GM21390 (cell line): ENCODE data around the gene NTN3.
"Not testable (repeated sequence)": the region's sequence is repeated elsewhere in the genome, so short reads cannot be mapped to it uniquely, and the experiment has no call there.

ENCODE experiments used
- ATAC-seq: cut with Tn5 transposase; IDR thresholded peaks from one replicate; pipeline ENCODE4 v1.9.1; 2021; ENCODE audit not compliant: unreplicated experiment

NTN3 gene

DNA sequence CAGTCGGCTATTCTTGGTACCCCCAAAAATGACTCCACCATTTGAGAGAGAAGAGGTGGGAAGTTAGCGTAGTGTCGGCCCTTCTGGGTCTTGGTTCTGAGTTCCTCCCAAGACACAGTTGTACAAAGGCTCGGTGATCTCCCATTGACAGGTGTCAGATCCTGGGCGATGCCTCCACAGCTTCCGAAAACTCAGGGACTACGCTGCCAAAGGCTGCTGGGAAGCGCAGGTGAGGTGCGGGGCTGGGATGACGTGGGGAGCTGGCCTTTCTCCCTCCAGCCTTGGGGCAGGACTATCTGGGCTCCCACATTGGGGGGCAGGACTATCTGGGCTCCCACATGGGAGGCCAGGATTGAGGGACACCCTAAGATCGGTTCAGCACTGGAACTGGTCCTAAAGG is 31.5 kb upstream of the NTN3 start:
- ATAC-seq = no peak

DNA sequence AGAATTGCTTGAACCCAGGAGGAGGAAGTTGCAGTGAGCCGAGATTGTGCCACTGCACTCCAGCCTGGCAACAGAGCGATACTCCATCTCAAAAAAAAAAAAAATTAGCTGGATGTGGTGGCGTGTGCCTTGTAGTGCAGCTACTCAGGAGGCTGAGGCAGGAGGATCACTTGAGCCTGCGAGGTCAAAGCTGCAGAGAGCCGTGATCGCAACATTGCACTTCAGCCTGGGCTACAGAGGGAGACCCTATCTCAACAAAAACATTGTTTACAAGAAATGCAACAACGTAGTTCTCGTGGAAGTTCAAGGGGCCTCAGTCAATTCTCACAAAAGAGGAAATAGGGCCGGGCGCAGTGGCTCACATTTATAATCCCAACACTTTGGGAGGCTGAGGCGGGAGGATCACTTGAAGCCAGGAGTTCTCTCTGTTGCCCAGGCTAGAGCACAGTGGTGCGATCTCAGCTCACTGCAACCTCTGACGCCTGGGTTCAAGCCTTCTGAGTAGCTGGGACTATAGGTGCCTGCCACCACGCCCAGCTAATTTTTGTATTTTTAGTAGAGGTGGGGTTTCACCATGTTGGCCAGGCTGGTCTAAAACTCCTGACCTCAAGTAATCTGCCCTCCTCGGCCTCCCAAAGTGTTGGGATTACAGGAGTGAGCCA is 29.8 kb upstream of the NTN3 start:
- ATAC-seq = not testable (repeated sequence)

DNA sequence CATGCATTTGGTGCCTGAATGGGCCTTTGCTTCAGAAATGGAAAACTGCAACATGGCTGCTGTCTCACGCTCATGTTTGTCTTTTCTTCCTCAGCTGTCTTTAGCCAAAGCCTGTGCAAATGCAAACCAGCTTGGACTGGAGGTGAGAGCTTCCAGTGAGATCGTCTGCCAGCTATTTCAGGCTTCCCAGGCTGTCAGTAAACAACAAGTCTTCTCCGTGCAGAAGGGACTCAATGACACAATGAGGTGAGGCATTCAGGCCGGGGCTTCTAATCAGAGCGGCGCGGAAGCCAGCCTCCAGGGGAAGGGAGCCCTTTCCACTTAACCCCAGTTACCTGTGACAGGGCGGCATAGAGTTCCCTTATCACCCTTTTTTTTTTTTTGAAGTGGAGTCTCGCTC is 27.5 kb upstream of the NTN3 start:
- no peak for ATAC-seq

DNA sequence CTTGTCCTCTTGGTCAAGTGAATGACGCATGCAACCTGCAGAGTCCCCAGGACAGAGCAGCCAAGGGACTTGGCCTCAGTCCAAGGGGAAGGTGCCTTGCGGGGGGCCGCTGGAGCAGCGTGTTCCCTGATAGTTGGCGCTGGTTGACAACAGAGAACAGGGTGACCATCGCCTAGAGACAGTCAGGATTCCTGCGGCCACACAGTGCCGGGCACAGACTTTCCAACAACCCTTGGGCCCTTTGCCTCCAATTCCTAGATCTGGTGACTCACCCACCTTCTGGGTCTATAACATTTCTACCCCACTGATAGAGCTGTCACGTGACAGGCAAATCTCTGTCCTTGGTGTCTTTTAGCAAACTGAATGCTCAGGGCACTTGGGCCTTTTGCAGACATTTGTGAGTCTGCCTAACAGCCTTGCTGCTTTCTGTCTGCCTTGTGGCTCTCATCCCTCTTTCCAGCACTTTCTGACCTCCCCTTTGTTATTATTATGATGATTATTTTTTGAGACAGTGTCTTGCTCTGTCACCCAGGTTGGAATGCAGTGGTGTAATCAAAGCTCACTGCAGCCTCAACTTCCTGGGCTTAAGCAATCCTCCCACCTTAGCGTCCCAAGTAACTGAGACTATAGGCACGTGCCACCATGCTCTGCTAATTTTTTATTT is 23.0 kb upstream of the NTN3 start:
- no peak for ATAC-seq

GRCh38 chr16:2449118-2449517 is 22.0 kb upstream of the NTN3 start:
- no peak for ATAC-seq

- ATAC-seq = no peak
Observed at GRCh38 chr16:2450535-2450934, 20.6 kb upstream of the NTN3 start.

DNA sequence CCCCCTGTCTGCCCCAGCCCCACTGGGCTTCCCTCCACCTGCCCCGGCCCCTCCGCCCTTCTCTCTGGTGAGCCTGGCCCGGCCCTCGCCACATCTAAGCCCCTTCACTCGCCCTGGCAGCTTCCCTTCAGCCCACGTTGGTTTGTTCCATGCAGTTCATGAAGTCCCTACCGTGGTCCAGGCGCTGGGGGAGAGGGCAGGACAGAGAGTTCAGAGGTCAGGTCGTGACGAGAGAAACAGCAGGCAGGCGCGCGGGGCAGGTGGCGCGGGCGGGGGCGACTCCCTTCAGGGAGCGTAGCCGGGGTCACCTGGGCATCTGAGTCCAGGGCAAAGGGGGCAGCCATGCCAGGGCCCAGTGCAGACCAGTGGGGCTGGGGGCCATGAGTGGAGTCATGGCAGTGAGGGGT is 20.1 kb upstream of the NTN3 start:
- no peak for ATAC-seq

DNA sequence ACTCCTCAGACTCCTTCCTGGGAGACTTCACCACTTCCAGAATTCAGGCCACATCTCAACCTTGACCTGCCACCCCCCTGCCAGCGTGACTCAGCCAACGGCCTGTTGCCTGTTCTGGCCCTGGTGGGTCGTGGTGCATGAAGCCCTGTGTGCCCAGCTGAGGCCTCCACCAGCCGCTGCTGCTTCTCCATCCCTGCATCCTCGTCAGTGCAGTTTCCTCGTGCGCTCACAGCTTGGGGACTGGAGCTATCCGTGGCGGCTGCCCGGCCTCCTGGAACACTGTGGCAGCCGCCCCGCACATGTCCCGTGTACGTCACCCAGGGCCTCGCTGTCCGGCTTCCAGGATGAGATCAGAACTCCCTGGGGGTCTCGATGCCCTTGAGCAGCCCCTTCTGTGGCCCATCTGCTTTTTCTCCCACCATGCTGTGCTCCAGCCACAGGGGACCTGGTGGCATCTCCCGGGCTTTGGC is 19.2 kb upstream of the NTN3 start:
- ATAC-seq = no peak

DNA sequence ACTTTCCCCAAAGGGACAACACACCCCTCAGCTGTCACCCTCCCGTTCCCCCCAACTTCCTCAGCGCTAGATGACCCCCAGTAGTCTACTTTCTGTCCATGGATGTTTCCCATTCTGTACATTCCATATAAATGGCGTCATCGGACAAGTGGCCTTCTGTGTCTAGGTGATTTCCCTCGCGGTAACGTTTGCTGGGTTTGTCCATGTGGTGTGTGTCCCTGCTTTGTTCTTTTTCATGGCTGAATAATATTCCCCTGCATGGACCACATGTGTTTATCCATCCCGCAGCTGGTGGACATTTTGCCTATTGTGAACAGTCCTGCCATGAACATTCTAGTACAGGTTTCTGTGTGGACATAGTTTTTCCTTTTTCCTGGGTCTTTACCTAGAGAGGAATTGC is 18.4 kb upstream of the NTN3 start:
- no peak for ATAC-seq

DNA sequence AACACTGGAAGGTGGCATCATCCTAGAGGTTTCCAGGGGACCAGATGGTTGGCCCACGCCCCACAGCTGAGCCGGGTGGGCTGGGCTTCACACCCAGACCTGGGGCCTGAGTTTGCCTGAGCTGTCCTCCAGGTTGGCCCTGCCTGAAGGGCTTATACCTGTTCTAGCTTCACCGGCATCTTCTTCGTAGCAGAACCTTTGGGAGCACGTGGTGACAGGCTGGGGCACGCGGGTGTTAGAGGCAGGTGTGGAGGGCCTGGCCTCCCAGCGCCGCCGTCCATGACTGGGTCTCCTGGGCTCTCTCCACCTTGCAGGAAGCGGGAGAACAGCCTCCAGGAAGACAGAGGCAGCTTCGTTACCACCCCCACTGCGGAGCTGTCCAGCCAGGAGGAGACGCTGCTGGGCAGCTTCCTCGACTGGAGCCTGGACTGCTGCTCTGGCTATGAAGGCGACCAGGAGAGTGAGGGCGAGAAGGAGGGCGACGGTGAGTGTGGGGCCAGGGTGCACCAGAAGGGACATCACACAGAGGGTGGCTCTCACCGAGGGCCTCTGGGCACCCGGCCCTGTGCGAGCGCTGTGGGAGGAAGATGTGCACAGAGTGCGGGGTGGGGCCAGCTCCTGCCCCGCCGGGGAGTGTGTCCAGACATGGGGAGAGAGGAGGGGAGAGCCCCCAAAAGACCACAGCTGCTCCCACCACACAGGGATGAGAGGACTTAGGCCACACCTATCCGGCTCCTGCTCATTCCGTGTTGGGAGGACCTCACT is 15.8 kb upstream of the NTN3 start:
- ATAC-seq = no peak

DNA sequence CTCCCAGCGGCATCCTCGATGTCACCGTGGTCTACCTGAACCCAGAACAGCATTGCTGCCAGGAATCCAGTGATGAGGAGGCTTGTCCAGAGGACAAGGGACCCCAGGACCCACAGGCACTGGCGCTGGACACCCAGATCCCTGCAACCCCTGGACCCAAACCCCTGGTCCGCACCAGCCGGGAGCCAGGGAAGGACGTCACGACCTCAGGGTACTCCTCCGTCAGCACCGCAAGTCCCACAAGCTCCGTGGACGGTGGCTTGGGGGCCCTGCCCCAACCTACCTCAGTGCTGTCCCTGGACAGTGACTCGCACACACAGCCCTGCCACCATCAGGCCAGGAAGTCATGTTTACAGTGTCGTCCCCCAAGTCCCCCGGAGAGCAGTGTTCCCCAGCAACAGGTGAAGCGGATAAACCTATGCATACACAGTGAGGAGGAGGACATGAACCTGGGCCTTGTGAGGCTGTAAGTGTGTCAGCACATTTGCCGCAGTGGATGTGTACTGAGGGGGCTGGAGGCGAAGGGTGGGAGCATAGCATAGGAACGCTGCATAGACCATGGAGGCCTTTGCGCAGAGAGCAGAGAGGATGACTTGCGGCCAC is 14.4 kb upstream of the NTN3 start:
- no peak for ATAC-seq

DNA sequence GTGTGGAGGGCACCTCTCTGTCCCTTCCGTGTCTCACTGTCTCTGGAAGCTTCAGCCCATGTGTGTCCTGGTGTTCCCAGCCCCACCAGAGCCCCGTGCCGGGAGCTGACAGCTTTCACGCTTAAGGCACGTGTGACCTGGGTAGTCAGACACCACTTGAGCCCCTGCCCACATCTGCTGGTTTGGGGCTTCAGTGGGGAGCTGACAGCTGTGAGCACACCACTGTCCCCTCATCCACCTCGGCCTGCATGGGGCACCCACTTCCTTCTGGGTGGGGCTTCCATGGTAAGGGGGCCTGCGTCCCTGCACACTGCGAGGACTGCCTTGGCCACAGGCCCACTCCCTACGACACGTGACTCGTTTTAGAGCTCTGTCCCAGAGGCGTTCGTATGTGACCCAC is 13.8 kb upstream of the NTN3 start:
- ATAC-seq = no peak

GRCh38 chr16:2457946-2458345 is 13.2 kb upstream of the NTN3 start:
- no peak for ATAC-seq

- ATAC-seq = no peak
Observed at GRCh38 chr16:2458887-2459646, 12.0 kb upstream of the NTN3 start.

GRCh38 chr16:2459647-2460390 is 11.3 kb upstream of the NTN3 start, which contains the start of gene TEDC2:
TSS of gene TEDC2 (plus strand) at chr16:2460109. CDS start at chr16:2460145, 36 bp downstream.
- ATAC-seq = peak; percentile 85

DNA sequence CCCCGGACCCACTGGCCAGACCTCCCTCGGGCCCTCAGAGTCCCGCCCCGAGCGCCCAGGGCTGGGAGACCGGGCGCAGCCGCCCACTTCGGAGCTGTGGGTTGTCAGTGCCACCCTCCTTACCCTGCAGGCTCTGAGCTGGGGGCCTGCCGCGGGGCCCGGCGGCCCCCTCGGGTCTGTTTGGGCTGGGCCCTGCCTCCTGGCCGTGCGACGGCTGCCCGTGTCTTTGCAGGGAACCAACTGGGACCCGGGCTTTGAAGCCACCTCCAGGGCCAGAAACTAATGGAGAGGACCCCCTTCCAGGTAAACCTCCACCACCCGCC is 10.7 kb upstream of the NTN3 start:
- no peak for ATAC-seq

DNA sequence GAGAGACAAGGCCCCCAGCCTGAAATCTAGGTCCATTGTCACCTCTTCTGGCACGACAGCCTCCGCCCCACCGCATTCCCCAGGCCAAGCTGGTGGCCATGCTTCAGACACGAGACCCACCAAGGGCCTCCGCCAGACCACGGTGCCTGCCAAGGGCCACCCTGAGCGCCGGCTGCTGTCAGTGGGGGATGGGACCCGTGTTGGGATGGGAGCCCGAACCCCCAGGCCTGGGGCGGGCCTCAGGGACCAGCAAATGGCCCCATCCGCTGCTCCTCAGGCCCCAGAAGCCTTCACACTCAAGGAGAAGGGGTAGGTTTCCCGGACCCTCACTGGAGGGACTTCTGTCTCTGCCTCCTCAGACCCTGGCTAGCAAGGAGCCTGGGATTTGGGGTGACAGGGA is 10.2 kb upstream of the NTN3 start:
- no peak for ATAC-seq

DNA sequence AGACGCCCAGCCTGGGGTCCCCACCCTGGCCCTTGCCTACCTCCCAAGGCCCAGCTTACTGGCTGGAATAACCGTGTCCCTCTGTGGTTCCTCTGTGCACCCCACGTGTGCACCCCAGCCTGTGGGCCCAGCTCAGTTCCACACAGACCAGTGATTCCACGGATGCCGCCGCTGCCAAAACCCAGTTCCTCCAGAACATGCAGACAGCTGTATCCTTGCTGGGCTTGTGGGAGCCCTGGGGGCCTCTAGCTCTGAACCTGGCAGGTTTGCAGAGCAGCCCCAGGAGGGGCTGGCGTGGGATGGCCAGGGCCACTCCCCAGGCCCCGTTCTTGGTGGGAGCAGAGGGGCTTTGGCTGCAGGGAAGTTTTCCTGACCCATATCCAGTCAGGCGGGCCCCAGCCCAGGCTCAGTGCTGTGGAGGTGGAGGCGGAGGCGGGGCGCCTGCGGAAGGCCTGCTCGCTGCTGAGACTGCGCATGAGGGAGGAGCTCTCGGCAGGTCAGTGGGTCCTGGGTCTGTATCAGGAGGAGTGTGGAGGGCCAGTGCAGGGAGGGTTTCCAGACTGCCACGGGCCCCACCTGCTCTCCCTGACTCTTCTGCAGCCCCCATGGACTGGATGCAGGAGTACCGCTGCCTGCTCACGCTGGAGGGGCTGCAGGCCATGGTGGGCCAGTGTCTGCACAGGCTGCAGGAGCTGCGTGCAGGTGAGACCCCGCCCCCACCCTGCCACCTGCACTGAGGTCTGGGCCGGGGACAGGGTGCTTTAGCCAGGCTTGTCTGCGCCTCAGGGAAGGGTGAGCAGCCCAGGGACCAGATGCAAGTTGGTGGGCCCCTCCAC is 8.8 kb upstream of the NTN3 start:
- no peak for ATAC-seq

DNA sequence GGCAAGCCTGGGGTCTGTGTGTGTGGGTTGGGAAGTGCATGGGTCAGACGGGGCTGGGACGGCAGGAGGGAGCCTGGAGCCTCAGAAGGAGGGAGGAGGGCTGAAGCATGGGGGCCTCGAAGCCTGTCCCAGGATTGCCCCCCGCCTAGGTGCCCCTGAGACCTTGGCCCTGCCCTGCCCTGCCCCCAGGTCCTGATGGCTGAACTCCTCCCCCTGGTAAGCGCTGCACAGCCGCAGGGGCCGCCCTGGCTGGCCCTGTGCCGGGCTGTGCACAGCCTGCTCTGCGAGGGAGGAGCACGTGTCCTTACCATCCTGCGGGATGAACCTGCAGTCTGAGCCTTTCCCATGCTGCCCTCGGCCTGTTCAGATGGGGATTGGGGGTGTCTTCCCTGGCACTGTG is 6.8 kb upstream of the NTN3 start:
- ATAC-seq = no peak
